GM21528 (cell line): ENCODE measurements around the gene DNAH11.
A peak's percentile ranks its signal among the peaks of the same experiment; 100 is the strongest.
"Not testable (repeated sequence)": the region's sequence is repeated elsewhere in the genome, so short reads cannot be mapped to it uniquely, and the experiment has no call there.

Experiments
- ATAC-seq: cut with Tn5 transposase; IDR thresholded peaks from one replicate; pipeline ENCODE4 v1.9.1; 2021; ENCODE audit warnings: mild to moderate bottlenecking, moderate library complexity; ENCODE audit not compliant: unreplicated experiment, low FRiP score

The DNAH11 gene

DNA sequence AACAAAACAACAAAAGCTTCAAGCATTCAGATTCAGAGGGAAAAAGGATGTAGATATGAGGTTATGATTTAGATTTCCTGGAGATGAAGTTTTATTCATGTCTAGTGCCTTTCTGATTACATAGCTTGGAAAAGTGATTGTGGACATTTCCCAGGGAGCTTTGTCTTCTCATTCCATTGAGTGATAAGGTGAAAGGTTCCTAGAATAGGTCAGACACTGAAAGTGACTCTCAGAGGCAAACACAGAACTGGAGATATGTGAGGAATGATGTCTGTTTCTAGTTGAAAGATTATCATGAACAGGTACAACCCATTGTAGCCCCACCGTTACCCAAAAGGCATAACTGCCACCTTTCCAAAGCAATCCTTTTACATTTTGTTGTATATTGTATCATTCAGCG lies 223.4 kb downstream of the DNAH11 start:
- no peak for ATAC-seq

DNA sequence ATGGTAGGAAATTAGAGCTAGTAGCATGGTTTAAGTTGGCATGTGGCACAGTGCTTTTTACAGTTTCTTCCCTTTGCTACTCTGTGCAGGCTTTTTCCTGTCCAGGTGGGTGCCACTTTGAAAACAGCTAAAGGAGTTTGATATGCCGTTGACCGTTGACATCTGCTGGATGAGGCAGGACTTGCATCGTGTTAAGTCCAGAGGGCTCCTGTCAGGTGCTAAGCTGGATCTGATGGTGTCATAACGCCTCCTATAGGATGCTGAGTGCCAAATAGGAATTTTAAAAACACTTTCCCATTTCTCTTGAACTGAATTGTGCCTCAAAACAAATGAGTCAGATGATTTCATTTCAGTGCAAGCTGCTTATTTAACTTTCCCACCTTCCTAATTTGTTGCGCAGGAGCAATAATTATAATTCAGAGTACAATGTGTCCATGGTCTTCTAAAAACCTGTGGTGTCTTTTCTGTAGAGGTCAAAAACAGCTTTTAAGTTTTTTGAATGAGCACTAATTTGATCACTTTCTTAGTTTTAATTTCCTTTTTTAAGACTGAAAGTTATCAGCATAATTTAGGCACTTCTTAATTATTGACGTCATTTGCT lies 224.6 kb downstream of the DNAH11 start:
- peak; percentile 77 for ATAC-seq

DNA sequence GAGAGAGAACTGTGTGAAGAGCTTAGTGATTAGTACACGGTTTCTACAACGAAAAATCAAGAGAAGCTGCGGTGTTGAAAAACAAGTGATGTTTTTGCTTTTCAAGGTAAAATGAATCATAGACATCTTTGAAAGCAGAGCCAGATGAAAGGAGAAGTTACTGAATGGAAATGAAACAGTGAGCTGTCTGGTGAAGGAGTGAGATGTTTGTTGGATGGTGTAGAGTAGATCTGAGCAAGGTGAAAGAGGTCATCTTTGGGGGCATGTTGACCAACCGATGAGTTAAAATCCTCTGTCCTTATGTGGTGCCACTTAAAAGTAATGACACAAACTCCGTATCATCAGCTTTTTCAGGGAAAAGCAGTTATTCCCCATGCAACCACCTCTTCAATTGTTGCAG lies 225.4 kb downstream of the DNAH11 start:
- ATAC-seq: no peak

DNA sequence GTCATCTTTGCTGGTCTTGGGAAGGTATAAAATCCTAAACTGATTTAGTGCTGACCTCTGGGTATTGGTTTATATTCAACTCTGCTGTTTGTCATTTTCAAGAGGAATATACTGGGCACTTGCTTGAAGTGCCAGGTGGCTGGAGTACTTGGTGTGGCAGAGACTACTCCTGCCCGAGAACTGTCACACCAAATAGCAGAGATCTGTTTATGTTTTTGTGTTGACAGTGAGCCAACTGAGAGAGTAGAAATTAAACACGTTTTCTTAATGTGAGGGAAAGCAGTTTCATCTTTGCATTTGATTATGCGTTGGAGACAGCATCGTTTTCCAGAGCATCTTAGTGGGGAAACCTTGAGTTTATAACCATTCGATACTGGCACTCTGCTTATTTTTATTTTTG lies 228.4 kb downstream of the DNAH11 start:
- ATAC-seq: no peak

DNA sequence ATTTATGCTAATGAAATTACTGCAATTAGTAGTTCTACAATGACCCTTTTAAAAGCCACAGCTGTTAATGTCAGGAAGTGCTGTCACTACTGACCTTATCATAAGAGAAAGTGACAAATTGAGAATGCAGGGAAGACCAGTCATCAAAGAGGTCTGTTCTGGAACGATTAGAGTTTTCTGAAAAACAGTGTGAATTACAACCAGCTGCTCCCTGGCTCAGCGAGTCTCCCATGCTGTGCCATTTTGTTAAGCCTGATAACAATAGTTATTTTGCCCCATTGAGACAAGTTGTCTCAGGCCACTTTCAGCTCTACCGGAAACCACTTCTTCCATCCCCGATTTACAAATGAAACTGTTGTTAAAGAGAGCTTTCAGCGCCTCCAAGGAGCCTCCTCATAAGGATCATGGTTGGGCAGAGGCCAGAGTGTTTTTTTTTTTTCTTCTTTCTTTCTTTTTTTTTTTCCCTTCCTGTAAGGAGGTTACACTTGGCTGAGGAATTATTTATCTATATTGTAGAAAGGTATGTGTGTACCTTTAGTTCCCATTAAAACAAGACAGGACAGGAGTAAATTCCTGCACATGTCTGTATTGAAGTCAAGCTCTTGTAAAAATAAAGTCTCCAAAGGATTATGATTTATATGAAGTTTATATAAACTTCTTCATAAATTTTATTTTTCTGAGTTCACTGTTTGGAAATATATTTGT lies 229.2 kb downstream of the DNAH11 start:
- ATAC-seq: no peak

DNA sequence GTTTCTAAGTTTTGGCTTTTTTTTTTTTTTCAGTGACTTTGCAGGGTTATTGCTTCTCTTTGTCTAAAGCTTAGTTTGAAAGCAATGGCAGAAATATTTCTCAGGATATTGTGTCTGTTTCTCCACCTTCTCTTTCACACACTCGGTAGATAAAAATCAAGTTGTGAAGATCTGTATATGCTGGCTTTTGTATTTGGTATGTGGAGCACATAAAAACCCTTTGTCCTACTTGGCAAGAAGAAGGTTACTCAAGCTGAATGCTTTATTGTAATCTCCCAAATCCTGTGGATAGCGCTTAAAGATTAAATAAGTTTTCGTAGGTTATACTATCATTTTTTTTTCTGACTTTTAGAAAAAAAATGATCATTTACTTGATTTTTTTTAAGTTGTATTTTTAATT lies 230.5 kb downstream of the DNAH11 start:
- no peak for ATAC-seq

DNA sequence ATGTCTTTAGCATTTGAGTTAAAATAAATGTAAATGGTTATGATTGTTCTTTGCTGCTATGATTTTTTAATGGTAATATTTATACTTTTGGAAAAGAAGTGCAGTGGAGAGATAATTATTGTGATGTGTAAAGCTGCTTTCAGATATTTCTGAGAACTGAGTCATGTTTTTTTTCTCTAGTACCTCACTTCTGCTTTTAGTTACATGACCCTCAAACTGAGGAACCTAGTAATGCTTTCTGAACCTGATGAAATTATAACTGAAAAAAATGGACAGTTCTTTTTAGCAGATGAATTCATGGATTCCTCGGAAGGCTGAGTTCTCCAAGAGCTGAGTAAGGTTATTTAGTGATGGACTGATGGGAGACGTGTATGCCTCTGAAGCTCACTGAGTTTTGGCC lies 235.1 kb downstream of the DNAH11 start:
- no peak for ATAC-seq

DNA sequence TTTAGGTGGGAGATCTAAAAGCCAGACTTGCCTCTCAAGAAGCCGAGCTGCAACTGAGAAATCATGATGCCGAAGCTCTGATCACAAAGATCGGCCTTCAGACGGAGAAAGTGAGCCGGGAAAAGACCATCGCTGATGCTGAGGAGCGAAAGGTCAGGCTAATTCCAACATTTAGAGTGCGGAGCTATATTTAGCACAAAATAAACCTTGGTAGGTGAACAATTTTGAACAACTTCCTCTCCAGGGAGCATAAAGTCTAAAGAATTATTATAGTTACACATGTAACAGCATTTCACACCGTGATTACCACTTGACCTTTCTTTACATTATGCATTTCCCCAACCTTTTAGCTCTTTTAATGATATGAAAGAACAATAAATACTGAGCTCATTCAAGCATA lies 236.1 kb downstream of the DNAH11 start:
- ATAC-seq: no peak

DNA sequence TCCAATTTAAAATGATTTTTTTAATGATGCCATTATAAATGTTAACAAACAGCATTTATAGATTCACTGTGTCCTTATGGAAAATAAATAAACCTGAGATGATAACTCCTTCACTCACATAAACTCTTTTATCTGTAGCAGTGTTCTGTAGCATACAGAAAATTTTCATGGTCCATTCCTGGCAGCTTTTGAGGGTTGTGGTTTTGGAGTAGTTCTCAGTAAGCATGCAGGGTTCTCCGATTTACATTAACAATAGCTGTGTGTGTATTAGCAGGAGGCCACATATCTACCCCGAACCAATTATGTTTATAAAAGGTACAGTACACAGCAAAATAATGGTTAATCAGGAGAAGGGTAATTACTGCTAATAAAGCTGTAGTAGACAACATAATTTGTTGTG lies 240.2 kb downstream of the DNAH11 start:
- ATAC-seq: no peak

DNA sequence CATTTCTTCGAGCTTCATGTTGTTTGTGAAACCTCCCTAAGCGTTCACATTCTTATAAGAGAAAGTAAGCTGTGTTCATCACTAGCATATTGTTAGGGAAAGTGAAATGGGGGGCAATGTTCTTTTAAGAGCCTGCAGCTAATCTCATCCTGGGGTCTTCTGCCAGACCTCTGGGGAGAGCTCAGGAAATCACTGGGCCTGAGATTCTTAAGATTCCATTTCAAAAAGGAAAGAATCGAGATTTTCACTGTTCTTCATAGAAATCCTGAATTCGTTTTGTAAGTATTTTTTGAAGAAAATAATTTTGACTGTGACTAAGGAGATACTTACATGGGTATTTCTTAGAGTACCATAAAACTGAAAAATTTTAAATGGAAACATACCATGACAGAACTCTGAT lies 242.2 kb downstream of the DNAH11 start:
- ATAC-seq: no peak

DNA sequence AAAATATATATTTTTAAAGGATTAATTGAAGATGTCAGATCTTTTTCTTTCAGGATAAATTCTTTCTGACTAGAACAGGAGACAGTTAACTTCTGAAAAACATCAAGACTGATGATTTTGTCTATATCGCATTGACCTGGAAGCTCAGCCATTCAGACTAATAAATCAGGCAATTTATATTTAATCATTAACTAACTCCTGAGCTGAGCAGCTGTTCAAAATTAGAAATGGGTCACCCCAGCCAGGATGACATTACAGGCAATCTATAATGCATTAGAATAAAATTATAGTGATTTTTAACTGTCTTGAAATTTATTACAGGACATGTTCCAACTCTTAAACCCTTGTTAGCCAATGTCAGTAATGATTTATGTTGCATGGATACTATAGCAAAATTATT lies 263.0 kb downstream of the DNAH11 start:
- no peak for ATAC-seq

DNA sequence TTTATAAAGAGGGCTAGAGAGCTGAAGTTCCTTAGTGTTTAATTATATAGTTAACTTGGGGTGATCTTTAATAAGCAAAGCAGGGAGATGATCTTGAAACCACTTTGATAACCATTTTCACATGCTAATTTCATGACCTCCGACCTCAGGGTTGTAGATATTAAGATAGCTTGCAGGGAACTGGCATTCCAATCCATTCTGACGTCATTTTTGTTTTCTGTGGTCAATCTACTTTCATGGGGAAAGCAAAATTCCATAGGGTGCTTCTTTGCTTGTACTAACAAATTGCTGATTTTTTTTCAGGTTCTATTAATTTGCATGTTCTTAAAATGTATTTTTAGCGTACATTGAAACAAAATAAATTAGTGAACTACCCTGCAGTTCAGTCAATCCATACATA lies 263.5 kb downstream of the DNAH11 start:
- no peak for ATAC-seq

DNA sequence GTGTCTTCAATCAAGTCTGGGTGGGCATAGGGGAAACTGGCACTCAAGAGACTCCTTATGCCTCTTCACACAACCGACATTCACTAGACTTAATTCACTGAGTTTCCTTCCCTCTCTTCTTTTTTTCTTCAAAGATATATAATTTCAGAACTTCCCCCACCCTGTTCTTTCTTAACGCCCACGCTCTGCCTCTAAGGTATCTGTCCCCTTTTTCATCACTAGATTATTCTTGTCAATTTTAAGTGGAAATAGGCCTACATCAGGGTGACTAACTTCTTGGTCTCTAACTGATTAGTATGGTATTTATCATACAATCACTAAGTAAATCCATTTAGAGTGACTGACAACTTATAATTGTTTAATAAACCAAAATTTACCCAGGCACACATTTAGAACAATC lies 276.2 kb downstream of the DNAH11 start:
- no peak for ATAC-seq

DNA sequence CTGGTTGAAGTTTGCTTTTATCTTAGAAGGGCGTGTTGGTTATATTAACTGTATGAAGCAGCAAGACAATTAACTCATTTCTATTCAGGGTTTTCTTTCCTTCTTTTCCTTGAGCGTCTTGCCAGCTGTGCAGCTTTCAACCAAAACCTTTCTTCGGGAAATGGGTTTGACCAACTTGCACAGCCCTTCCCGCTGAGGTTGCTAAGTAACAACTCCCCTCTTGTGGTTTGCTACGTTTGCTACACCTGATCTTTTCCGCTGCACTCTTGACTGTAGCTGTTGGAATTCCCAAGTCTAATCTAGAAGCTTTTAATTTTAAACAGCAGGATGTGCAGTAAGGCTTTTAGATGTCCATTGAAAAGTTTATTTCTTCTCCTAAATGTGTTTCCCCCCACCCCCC lies 286.0 kb downstream of the DNAH11 start:
- no peak for ATAC-seq

DNA sequence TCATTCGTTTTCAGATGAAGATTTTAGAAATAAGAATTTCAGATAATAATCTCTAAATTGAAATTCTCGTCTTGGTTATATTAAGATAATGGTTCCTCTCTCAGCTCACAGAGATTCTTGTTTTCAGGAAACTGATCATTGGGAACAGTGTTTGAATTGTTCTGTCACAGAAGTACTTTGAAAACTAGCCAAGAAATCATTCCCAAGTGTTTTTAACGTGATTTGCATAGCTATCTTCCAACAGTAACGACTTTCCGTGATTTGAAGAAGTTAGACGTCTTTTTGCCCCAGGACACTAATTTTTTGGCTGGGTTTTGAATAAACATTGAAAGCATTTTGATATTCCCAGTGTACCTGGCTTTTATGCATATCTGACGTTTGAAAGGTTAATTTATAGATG lies 286.9 kb downstream of the DNAH11 start:
- no peak for ATAC-seq

DNA sequence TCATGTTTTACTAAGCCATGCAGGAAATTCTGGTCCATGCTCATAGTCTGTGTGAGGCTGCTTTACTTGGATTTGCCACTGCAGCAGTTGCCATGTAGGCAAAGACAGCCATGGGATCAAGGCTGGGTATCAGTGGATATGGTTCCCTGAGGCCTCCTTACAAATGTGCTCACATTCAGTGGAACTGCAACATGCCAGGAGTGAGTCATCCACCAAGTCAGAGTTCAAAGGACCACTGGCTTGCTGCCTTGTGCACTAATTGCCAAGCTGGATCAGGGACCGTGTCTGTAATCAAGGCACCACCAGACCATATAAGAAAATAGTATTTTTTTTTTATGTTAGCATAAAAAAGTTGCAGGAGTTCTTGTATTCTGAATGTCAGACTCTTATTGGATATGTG lies 301.9 kb downstream of the DNAH11 start:
- no peak for ATAC-seq

DNA sequence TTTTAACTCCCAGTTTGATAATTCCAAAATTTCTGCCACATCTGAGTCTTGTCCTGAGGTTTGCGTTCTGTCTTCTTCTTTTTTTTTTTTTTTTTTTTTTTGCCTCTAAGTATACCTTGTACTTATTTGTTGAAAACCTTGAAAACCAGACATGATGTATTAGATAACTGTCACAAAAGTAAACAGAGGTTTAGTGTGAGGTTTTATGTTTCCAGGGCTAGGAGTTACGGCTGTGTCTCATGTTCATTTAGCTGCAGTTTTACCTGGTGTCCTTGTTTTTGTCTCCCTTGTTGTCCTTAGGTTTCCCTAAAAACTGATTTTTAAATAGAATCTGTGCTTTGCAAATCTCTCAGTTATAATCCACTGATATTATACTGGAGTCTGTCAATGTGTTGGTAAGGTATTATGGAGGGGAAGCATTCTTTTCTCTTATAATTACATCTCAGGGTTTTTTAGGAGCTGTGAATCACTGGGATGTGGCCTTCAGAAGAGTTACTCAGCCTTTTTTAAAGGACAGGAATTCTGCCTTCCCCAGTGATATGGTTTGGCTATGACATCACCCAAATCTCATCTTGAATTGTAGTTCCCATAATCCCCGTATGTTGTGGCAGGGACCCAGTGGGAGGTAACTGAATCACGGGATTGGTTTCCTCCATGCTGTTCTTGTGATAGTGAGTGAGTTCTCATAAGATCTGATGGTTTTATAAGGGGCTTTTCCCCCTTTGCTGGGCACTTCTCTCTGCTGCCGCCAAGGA lies 307.9 kb downstream of the DNAH11 start:
- no peak for ATAC-seq

DNA sequence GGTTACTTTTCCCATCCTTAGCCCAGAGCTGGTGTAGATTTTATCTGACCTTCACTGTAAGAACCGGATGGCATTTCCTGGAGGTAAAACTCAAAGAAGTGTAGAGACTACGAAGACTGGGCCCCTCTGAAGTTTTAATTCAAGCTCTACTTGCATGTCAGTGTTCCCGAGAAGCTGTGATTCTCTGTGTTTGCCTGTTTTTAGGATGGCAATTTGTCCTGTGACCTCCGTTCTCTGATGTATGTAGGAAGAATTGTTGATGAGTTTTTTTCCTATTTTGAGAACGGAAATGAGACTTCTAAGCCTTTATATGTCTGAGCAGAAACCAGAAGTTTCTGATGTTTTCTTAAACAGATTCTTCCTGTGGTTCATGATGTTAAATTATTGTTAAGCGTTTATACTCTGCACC lies 308.7 kb downstream of the DNAH11 start:
- no peak for ATAC-seq

DNA sequence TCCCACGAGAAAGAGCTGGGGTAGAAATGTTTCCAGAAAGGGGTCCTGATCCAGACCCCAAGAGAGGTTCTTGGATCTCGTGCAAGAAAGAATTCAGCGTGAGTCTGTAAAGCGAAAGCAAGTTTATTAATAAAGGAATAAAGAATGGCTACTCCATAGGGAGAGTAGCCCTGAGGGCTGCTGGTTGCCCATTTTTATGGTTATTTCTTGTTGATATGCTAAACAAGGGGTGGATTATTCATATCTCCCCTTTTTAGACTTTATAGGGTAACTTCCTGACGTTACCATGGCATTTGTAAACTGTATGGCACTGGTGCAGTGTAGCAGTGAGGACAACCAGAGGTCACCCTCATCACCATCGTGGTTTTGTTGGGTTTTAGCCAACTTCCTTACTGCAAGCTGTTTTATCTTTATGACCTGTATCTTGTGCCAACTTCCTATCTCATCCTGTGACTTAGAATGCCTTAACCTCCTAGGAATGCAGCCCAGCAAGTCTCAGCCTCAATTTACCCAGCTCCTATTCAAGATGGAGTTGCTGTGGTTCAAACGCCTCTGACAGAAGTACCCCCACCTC lies 322.9 kb downstream of the DNAH11 start:
- not testable (repeated sequence) for ATAC-seq

DNA sequence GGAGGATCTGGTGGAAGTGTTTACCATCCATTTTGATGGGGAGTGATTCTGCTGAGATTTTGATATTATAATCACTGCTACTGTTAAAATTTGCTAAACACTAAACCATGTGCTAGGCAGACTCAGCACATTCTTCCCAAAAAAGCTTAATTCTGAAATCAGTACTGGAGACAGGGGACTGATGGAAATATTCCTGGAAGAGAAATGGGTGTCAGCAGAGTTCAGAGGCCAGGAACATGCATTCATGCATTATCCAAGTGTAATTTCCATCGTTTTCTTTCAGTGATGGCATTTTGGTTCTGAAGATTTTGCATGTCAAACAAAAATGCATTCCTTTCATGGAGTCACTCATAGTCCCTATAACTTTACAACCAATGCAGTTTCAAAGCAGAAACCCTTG lies 323.9 kb downstream of the DNAH11 start:
- no peak for ATAC-seq

DNA sequence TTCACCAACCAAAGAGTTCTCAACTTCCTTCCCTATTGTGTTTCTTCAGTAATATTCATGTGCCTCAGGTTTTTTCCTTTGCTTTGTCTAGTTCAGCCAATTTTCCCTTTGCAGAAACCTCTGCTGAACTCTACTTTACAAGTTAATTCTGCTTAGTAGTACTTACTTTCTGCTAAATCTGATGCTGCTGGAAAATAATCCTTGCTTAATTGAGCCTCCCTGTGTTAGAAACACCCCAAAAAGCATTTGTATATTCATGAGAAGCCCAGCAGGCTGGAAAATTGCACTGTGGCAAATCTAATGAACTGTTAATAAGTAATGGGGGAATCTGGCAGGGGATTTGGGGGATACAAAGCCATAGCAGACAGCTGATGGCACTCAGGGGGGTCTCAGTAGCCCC lies 324.4 kb downstream of the DNAH11 start:
- ATAC-seq: no peak
